NCI-H146 treated with DMSO at 0.1 percent for 48 hours (cell line): ENCODE measurements around the gene PCSK1N.

ENCODE experiments used
- DNase-seq: peaks from one replicate; lab custom pipeline; 2025; ENCODE audit not compliant: unreplicated experiment; lab: John Stamatoyannopoulos, UW

PCSK1N gene

GRCh38 chrX:48791063-48791820 lies 44.2 kb downstream of the PCSK1N start:
- no peak for DNase-seq

- DNase-seq = no peak
These were observed 44.9 kb downstream of the PCSK1N start for GRCh38 chrX:48790477-48790876.

- no peak for DNase-seq
These were observed 45.8 kb downstream of the PCSK1N start for GRCh38 chrX:48789366-48790220.

GRCh38 chrX:48787505-48788443 lies 47.6 kb downstream of the PCSK1N start:
- no peak for DNase-seq

GRCh38 chrX:48786825-48787504 lies 48.4 kb downstream of the PCSK1N start:
- DNase-seq = no peak

GRCh38 chrX:48786341-48786800 lies 49.0 kb downstream of the PCSK1N start, which contains the start of gene GATA1:
TSS of gene GATA1 (plus strand) at chrX:48786590. CDS start at chrX:48791110, 4,520 bp downstream.
- no peak for DNase-seq

- no peak for DNase-seq
These were observed 49.7 kb downstream of the PCSK1N start for GRCh38 chrX:48785540-48786214.

- DNase-seq = no peak
These were observed 50.2 kb downstream of the PCSK1N start for GRCh38 chrX:48785186-48785539.

GRCh38 chrX:48784726-48785125 lies 50.7 kb downstream of the PCSK1N start:
- DNase-seq = no peak

- no peak for DNase-seq
These were observed 52.6 kb downstream of the PCSK1N start for GRCh38 chrX:48782795-48783194.

GRCh38 chrX:48782216-48782615 lies 53.2 kb downstream of the PCSK1N start:
- no peak for DNase-seq

GRCh38 chrX:48781705-48782104 lies 53.7 kb downstream of the PCSK1N start:
- no peak for DNase-seq
